Loucy (cell line): ENCODE data around the gene RBM8A.

ENCODE experiments used
- H2AFZ ChIP-seq: fragments of 200-600 bp; sonication (generic); 2 replicates; pipeline ENCODE4 v1.6.0; 2016; ENCODE audit warnings: antibody characterized with exemption, mild to moderate bottlenecking, low read length, moderate library complexity
- H3F3A ChIP-seq: fragments of 200-600 bp; 2 replicates; pipeline ENCODE4 v1.6.0; 2016; ENCODE audit warnings: antibody characterized with exemption, low read depth, mild to moderate bottlenecking
- H3K27me3 ChIP-seq: fragments of 200-600 bp; sonication (generic); 2 replicates; pipeline ENCODE4 v1.6.1; 2014; ENCODE audit warnings: low read length, mild to moderate bottlenecking; ENCODE audit not compliant: insufficient read depth, poor library complexity, severe bottlenecking
- H3K36me3 ChIP-seq: fragments of 200-600 bp; sonication (generic); 2 replicates; pipeline ENCODE4 v1.6.1; 2016; ENCODE audit warnings: low read length; ENCODE audit not compliant: insufficient read depth
- H3K4me1 ChIP-seq: fragments of 200-600 bp; sonication (generic); 2 replicates; pipeline ENCODE4 v1.5.1; 2014; ENCODE audit warnings: low read length, mild to moderate bottlenecking; ENCODE audit not compliant: insufficient read depth, poor library complexity, severe bottlenecking
- H3K4me2 ChIP-seq: fragments of 200-600 bp; sonication (generic); 2 replicates; pipeline ENCODE4 v1.6.0; 2014; ENCODE audit warnings: antibody characterized with exemption, low read length, low read depth, mild to moderate bottlenecking; ENCODE audit not compliant: poor library complexity, severe bottlenecking
- H3K4me3 ChIP-seq: fragments of 200-600 bp; sonication (generic); 2 replicates; pipeline ENCODE4 v1.5.1; 2014; ENCODE audit warnings: low read length, mild to moderate bottlenecking, mixed read lengths; ENCODE audit not compliant: poor library complexity, severe bottlenecking
- H3K79me2 ChIP-seq: fragments of 200-600 bp; sonication (generic); 2 replicates; pipeline ENCODE4 v1.6.1; 2014; ENCODE audit warnings: low read length; ENCODE audit not compliant: insufficient read depth
- H3K9ac ChIP-seq: fragments of 200-600 bp; sonication (generic); 2 replicates; pipeline ENCODE4 v1.6.0; 2014; ENCODE audit warnings: mild to moderate bottlenecking, low read depth, low read length, moderate library complexity; ENCODE audit not compliant: poor library complexity, severe bottlenecking
- H3K9me2 ChIP-seq: fragments of 200-600 bp; sonication (generic); replicated peaks from 2 replicates; pipeline ENCODE4 v1.6.1; 2016; ENCODE audit warnings: low read depth, low read length, mixed read lengths
- H3K9me3 ChIP-seq: fragments of 200-600 bp; sonication (generic); 2 replicates; pipeline ENCODE4 v1.6.1; 2014; ENCODE audit warnings: mild to moderate bottlenecking, antibody characterized with exemption, low read length, low read depth; ENCODE audit not compliant: insufficient read depth
- H4K20me1 ChIP-seq: fragments of 200-600 bp; sonication (generic); 2 replicates; pipeline ENCODE4 v1.6.0; 2014; ENCODE audit warnings: antibody characterized with exemption, low read length, mild to moderate bottlenecking; ENCODE audit not compliant: insufficient read depth, poor library complexity, severe bottlenecking
- EZH2phosphoT487 ChIP-seq: fragments of 200-600 bp; IDR thresholded peaks from 2 replicates; pipeline ENCODE4 v1.6.1; 2018; ENCODE audit warnings: antibody characterized with exemption, mild to moderate bottlenecking, moderate library complexity, borderline replicate concordance
- TF ChIP-seq, protein P1 (sequence below): fragments of 200-600 bp; sonication (generic); conservative IDR thresholded peaks from 2 replicates; pipeline ENCODE4 v1.5.1; 2014; ENCODE audit warnings: mild to moderate bottlenecking, antibody characterized with exemption, low read length

Gene RBM8A

DNA sequence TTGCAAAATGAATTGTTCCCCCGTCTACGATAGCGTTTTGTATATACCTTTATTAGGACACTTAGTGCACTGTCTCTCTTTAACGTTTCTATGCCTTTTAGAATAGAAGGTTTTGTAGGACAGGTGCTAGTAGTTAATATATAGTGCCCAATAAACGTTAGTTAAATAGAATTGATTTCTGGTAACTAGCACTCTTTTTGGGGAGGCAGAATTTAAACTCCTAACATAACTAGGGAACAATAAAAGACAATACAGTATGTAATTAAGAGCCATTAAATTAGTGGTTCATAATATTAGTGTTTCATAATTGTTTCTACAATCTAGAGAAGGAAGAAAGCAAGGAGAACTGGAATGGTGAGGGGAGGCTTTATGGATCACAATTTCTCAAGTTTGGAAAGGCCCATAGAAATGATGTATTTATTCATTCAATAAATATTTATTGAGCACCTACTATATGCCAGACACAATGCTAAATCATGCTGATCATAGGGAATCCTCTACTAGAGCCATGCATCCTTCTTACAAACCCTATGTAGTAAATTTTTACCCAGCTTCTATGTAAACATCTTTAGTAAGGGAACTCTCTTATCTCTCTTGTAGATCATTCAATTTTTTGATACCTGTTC is 37.9 kb upstream of the RBM8A start:
- Histone ChIP-seq H3K4me1 (peaks cover 24% of the 10 kb centered on the region), H3K36me3 (no peaks in the 10 kb centered on the region), H4K20me1 (no peaks in the 10 kb centered on the region), H3K79me2 (peaks cover 38% of the 10 kb centered on the region; the same call in 1 of the 2 replicates), H3F3A (0 out of 2 replicates have a peak, but pooled peaks cover 8% of the 10 kb centered on the region), H3K4me2 (peak overlapping the region; percentile 83), H3K9me3 (no peaks in the 10 kb centered on the region), H2AFZ (peak overlapping the region; percentile 93), H3K4me3 (peak overlapping the region; percentile 86), H3K27me3 (no peaks in the 10 kb centered on the region), H3K9ac (peak overlapping the region; percentile 80), H3K9me2 (no peaks in the 10 kb centered on the region)
- TF ChIP-seq EZH2phosphoT487, result no peak
- TF ChIP-seq, protein P1, sequence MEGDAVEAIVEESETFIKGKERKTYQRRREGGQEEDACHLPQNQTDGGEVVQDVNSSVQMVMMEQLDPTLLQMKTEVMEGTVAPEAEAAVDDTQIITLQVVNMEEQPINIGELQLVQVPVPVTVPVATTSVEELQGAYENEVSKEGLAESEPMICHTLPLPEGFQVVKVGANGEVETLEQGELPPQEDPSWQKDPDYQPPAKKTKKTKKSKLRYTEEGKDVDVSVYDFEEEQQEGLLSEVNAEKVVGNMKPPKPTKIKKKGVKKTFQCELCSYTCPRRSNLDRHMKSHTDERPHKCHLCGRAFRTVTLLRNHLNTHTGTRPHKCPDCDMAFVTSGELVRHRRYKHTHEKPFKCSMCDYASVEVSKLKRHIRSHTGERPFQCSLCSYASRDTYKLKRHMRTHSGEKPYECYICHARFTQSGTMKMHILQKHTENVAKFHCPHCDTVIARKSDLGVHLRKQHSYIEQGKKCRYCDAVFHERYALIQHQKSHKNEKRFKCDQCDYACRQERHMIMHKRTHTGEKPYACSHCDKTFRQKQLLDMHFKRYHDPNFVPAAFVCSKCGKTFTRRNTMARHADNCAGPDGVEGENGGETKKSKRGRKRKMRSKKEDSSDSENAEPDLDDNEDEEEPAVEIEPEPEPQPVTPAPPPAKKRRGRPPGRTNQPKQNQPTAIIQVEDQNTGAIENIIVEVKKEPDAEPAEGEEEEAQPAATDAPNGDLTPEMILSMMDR, result no peak

DNA sequence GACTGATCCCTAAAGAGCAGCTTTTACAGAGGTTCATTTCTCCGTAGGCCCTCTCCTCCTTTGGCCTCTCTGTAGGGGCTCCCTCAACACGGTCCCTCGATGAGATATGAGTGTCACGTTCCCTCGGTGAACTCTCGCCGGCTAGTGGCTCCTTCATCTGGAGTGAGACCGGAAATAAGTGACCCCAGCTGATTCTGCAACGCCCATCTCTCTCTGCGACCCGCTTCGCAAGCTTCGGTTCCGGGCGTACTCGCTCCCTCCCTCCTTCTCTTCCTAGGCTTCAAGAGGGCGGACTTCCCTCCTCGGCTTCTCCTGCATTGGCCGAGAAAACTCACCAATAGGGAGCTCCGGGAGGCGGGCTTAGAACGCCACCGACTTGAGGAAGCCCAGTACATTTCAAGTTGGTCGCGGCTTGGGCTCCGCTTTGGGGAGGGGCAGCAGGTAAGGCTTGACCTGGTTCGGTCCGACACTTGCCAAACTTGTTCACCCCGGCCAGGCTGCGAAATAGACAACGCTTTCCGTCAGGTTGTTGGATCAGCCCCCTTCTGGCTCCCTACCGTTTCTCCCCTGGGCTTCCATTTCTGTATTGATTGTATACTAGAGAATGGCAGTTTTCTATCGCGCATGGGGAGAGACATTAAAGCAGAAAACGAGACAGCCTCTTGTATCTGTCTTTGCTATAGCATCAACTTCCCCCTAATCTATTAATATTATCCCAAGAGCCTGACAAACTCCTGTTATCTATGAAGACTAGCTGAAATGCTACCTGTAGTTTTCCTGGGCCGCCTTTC is 37.2 kb upstream of the RBM8A start, which contains the start of the genes ANKRD34A and POLR3GL:
TSS of gene ANKRD34A (minus strand) at position 248 of the 791 bp plus-strand sequence. CDS start 2,816 bp downstream, outside the sequence.
TSS of gene POLR3GL (plus strand) at position 363 of the 791 bp plus-strand sequence. CDS start 10,176 bp downstream, outside the sequence.
- Histone ChIP-seq H3K9ac (peak within 1 kb of the TSS; percentile 80), H3K9me2 (no peaks in the 10 kb centered on the region), H3K36me3 (no peaks in the 10 kb centered on the region), H2AFZ (peak within 1 kb of the TSS; percentile 93), H3K9me3 (no peaks in the 10 kb centered on the region), H4K20me1 (no peaks in the 10 kb centered on the region), H3K4me2 (peak within 1 kb of the TSS; percentile 83), H3F3A (0 out of 2 replicates have a peak, but pooled peaks cover 8% of the 10 kb centered on the region), H3K27me3 (no peaks in the 10 kb centered on the region), H3K4me3 (peak within 1 kb of the TSS; percentile 86), H3K4me1 (peaks cover 31% of the 10 kb centered on the region), H3K79me2 (peaks cover 43% of the 10 kb centered on the region; the same call in 1 of the 2 replicates)
- no peak for TF ChIP-seq EZH2phosphoT487
- TF ChIP-seq, protein P1, result no peak

DNA sequence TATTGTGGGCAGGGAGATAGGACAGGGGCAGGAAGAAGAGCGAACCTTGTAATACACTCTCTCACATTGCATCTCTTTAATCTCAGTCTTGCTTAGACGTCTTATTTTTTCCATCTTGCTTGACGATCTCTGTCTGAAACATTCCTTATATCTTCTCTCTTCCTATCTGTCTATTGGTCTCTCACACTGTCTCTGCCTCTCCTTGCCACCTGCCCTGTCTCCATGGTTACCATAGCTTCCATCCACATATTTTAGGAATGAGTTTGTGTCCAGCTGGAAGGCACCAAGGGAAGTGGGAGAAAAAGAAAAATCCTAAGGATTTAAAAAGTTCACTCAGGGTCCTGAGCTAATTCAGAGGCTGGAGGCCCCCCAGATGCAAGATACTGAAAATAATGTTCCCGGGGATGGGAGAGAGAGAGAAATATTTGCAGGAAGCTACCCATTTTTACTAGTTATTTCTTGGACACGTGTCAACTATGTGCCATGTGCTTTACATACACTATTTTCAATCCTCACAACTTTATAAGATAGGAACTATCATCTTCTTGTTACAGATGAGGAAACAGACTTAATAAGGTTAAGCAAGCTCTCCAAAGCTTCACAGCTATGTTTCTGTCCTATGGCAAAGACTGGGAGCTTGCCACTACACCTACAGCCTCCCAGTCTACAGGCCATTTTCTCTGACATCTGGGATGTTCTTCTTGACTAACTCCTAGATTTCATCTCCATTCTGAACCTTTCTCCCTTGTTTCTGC is 36.2 kb upstream of the RBM8A start:
- Histone ChIP-seq H3K27me3 (no peaks in the 10 kb centered on the region), H3K36me3 (no peaks in the 10 kb centered on the region)
- no peak for TF ChIP-seq EZH2phosphoT487
- TF ChIP-seq, protein P1, result no peak

More for the DNA sequence above, 36.2 kb upstream of the RBM8A start:
- peak overlapping the region; percentile 83 for H3K4me2 ChIP-seq
- 0 out of 2 replicates have a peak, but pooled peaks cover 8% of the 10 kb centered on the region for H3F3A ChIP-seq
- H4K20me1 ChIP-seq, result no peaks in the 10 kb centered on the region
- H2AFZ ChIP-seq, result no peak overlapping the region
- peak overlapping the region; percentile 80 for H3K9ac ChIP-seq
- H3K79me2 ChIP-seq, result peaks cover 46% of the 10 kb centered on the region; the same call in 1 of the 2 replicates
- no peaks in the 10 kb centered on the region for H3K9me2 ChIP-seq
- H3K9me3 ChIP-seq, result no peaks in the 10 kb centered on the region
- peaks cover 42% of the 10 kb centered on the region for H3K4me1 ChIP-seq
- H3K4me3 ChIP-seq, result peak overlapping the region; percentile 86
